Fibroblast of skin of left quadriceps (primary cell): ENCODE data around the gene NRN1L.
"Not testable (repeated sequence)": the region's sequence is repeated elsewhere in the genome, so short reads cannot be mapped to it uniquely, and the experiment has no call there.

ENCODE experiments used
- DNase-seq, 2 experiments: peaks; one replicate each; pipeline ENCODE4 v3.0.0-alpha.2; 2013; ENCODE audit warnings: low read depth in 2 of 2

The NRN1L gene

DNA sequence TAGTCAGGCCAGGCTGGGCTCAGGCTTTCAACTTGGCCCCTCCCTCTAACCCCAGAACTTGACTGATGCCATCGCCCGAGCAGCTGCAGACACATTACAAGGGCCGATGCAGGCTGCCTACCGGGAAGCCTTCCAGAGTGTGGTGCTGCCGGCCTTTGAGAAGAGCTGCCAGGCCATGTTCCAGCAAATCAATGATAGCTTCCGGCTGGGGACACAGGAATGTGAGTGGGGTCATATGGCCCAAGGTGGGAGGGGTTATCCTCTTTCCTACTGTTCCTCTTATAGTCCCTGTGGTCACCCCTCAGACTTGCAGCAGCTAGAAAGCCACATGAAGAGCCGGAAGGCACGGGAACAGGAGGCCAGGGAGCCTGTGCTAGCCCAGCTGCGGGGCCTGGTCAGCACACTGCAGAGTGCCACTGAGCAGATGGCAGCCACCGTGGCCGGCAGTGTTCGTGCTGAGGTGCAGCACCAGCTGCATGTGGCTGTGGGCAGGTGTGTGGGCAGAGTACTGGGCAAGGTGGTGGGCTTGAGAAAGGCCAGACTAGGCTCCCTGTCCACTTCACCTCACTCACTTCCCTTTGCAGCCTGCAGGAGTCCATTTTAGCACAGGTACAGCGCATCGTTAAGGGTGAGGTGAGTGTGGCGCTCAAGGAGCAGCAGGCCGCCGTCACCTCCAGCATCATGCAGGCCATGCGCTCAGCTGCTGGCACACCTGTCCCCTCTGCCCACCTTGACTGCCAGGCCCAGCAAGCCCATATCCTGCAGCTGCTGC is 2.1 kb upstream of the NRN1L start:
- DNase-seq: no peak

DNA sequence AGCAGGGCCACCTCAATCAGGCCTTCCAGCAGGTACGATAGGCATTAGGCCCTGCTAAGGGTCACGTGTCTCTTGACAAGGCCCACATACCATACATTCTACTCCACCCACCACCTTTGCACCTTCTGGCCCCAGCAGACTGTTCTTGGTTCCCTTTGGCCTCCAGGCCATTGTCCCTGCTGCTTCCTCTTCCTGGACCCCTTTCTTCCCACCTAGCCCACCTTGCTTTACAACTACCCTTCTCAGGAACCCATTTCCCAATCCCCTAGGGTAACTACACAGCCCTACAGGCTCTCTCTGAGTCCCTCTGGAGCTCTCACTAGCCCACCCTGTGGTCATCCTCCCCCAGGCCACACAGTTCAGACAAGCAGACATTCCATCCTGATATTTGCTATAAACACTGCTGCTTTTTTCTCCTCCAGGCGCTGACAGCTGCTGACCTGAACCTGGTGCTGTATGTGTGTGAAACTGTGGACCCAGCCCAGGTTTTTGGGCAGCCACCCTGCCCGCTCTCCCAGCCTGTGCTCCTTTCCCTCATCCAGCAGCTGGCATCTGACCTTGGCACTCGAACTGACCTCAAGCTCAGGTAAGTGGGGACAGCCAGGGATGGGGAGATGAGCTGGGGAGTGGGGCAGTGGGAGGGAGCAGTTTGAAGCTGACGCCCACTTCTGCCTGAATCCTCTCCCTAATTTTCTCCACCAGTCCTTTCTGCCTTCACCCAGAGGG is 1.4 kb upstream of the NRN1L start:
- no peak for DNase-seq

DNA sequence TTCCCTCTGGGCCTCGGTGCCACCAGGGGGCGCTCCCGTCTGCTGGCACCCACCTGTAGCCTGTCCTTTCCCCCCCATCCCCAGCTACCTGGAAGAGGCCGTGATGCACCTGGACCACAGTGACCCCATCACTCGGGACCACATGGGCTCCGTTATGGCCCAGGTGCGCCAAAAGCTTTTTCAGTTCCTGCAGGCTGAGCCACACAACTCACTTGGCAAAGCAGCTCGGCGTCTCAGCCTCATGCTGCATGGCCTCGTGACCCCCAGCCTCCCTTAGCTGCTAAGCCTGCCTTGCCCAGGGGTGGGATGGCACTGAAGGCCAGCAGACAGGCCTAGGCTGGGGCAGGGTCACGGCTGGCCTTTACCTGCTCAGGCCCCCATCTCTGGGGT is 818 bp upstream of the NRN1L start:
- DNase-seq: no peak

DNA sequence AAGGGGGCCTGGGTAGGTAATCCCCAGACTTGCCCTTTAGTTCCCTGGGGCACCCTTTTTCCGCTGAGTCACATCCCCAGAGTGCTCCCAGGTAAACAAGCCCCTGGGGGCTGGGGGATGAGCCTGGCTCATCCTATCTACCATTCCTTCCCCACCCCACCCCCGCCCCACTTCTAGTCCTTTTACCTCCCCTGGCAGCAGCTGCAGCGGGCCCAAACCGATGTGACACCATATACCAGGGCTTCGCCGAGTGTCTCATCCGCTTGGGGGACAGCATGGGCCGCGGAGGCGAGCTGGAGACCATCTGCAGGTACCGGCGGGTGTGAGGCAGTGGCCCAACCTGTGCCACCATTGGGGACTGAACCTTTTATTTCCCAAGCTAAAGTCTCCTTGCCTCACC is 860 bp downstream of the NRN1L start:
- no peak for DNase-seq

DNA sequence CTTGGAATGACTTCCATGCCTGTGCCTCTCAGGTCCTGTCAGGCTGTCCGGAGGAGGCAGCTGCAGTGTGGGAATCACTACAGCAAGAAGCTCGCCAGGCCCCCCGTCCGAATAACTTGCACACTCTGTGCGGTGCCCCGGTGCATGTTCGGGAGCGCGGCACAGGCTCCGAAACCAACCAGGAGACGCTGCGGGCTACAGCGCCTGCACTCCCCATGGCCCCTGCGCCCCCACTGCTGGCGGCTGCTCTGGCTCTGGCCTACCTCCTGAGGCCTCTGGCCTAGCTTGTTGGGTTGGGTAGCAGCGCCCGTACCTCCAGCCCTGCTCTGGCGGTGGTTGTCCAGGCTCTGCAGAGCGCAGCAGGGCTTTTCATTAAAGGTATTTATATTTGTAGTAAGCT is 1.3 kb downstream of the NRN1L start:
- no peak for DNase-seq

DNA sequence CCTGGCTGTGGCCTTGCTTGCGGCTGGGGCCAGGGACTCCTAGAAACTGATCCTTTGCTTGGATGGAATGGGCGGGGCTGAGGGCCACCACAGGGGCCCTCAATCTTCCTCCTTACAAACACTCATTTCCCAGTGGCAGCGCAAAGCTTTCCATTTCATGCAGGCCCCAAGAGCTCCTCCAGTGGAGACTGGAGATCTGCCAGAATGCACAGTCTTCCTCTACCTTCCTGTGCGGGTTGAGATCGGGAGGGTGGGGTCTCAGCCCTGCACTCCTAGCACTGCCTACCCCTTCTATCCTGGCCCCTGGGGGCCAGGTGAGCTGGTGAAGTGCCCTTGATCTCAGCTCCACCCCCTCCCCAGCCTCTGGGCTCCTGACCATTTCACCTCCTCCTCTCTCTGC is 1.7 kb downstream of the NRN1L start:
- DNase-seq: no peak

DNA sequence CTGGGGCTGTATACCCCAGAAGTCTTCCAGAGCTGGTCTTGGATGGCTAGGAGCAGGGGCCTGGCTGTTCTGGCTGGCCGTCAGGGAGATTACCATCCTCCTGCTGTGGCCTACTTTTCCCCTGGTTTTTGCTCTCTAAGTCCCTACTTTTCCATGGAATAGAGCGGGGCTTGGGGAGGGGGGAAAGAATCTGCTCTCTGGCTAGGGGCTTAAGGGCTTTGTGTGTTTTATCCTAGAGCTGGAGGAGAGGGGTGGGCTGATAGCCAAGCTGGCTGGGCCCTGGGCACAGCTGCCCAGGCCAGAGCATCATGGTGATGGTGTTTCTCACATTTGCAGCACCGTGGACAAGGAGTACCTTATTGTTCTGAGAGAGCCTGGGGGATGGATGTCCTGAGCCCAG is 3.6 kb downstream of the NRN1L start:
- DNase-seq: no peak

DNA sequence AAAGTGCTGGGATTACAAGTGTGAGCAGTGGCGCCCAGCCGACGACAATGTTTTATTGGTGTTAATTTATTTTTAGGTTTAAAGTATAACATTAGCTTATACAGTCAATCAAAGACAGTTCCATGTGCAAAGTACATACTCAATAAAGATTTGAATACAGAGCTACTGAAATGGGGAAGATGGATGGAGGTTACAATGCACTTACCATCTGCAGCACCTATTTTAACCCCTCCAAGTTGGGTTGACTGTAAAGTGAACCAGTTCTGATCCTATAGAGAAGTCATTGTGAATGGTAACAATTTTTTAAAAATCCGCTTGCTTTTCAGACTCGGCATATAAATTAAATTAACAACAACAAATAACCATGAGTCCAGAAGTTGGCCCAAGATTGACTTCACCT is 7.7 kb downstream of the NRN1L start:
- no peak for DNase-seq

DNA sequence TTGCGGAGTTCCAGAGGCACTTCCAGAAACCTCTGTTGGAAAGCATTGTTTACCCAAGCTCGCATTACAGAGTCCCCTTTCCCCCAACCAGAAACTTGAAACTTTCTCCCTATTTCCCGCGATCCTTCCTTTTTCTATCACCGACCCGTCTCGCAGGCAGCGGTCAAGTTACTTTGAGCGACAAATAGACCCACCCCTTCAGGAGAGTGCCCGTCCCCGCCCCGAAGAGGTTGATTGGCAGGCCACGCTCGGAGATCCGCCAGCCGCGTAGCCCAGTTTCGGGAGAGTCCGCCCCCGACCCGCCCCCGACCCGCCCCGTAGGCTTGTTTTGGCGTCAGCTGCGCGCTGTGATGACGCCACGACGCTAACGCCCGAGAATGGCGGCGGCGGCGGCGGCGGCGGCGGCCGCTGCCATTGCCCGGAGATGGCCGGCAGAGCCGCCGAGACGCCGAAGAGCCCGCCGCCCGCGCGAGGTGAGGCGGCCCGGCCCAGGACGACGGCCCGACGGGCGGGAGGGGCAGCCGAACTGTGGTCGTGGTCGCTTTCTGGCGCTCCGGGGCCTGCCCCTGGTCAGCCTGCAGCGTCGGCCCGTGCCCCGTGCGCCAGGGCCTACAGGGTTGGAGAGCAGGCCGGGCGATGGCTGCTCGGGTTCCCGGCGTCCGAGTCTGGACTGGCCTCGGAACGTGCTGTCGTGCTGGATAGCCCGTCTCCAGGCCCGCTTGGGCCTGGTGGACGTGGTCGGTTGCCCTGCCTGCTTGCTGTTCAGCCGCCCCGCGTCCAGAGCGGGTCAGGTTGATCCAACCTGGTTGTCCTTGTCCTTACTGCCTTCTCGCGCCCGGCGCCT is 8.4 kb downstream of the NRN1L start, which contains the start of gene PSKH1:
PSKH1 (plus strand) TSS at position 356 of the 844 bp plus-strand sequence. CDS start 15,496 bp downstream, outside the sequence.
- peak; percentile 87 for DNase-seq

DNA sequence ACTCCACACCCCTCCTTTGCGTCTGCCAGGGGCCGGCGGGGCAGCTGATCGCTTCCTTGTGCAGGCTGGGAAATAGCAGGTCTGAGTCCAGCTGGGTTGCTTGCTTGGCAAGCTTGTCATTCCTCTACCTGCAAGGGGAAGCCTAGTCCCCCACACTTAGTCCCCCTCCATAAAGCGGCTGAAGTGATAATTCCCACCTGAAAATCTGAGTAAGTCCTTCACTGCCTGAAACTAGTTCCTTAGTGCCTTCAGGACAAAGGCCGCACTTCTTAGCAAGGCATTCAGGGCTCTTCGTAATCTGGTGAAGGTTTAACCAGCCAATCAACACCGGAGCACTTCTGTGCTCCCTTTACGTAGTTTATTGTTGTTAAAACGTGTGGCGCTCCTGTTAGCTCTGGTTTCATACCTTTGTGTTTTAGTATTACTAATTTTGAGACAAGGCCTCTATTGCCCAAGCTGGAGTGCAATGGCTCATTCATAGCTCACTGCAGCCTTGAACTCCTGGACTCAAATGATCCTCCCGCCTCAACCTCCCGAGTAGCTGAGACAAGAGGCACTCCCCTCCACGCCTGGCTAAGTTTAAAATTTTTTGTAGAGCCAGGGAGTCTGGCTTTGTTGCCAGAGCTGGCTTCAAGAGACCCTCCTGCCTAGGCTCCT is 9.2 kb downstream of the NRN1L start:
- DNase-seq: no peak

DNA sequence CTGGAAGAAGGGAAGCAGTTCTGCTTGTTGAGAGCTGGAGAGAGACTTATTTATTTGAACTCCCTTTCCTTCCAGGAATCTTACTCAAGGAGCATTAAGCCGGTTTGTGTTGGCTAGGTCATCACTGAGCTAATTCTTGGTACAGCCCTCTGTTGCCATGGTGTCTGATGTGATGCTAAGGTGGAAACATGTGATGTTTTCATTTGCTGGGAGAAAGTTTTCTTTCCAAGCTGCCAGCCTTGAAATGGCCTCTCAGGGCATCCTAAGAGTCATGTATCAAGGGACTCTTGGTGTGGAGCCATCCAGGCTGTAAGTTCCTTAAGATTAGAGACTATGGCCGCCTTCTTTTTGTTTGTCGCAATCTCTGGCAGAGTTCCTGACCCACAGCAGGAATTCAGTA is 12.5 kb downstream of the NRN1L start:
- DNase-seq: no peak

DNA sequence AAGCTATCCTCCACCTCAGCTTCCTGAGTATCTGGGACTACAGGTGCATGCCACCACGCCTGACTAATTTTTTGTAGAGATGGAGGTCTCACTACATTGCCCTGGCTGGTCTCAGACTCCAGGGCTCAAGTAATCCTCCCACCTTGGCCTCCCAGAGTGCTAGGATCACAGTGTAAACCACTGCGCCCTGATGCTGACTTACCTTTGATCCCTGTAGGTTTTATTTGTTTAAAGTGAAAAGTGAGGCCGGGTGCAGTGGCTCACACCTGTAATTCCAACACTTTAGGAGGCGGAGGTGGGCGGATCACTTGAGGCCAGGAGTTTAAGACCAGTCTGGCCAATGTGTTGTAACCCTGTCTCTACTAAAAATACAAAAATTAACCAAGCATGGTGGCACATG is 17.0 kb downstream of the NRN1L start:
- DNase-seq: no peak

DNA sequence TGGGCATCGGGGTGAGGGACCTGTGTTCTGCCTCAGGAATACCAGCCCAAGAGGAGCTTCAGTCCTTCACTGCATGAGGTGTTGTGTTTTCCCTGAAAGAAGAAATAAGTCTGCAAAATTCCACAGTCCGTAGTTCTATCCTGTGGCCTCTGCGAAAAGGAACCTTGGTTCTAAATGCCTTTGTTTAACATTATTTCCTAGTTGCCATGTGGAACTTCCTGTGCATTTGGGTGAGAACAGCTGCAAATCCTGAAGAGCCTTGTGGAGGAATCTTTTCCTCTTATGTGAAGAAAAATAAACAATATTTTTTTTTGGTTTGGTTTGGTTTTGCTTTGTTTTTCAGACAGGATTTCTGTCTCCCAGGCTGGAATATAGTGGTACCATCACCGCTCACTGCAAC is 18.1 kb downstream of the NRN1L start:
- DNase-seq: no peak

DNA sequence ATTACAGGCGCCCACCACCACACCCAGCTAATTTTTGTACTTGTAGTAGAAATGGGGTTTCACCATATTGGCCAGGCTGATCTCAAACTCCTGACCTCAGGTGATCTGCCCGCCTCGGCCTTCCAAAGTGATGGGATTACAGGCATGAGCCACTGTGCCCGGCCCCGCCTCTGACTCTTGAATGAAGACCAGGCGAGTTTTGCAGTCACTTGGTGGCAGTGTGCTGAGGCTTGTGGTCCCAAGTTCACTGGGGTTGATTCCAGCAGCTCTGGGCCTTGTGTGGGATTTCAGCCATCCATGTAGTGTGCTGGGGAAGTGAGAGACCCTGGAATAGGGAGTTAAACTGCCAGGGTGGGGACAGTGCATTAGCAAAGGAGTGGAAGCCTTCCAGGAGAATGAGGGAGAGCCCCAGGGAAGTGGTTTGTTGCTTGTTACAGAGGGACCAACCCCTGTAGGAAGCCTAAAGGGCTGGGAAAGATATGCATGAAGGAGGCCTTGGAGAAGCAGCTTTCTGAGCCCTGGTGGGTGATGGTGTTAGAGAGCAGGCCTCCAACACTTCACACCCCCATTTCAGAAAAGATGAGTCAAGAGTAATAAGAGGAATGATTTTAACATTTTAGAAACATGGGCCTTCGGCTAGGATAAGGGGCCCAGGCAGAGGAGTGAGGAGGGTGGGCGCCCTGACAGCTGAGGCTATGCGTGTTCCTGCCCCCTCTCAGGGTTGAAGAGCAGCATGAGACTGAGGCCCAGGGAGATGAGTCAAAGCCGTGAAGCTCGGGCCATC is 22.9 kb downstream of the NRN1L start:
- DNase-seq: no peak

DNA sequence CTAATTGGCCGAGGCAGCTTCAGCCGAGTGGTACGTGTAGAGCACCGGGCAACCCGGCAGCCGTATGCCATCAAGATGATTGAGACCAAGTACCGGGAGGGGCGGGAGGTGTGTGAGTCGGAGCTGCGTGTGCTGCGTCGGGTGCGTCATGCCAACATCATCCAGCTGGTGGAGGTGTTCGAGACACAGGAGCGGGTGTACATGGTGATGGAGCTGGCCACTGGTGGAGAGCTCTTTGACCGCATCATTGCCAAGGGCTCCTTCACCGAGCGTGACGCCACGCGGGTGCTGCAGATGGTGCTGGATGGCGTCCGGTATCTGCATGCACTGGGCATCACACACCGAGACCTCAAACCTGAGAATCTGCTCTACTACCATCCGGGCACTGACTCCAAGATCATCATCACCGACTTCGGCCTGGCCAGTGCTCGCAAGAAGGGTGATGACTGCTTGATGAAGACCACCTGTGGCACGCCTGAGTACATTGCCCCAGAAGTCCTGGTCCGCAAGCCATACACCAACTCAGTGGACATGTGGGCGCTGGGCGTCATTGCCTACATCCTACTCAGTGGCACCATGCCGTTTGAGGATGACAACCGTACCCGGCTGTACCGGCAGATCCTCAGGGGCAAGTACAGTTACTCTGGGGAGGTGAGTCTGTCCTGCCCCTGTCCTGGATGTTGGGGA is 24.5 kb downstream of the NRN1L start:
- no peak for DNase-seq

DNA sequence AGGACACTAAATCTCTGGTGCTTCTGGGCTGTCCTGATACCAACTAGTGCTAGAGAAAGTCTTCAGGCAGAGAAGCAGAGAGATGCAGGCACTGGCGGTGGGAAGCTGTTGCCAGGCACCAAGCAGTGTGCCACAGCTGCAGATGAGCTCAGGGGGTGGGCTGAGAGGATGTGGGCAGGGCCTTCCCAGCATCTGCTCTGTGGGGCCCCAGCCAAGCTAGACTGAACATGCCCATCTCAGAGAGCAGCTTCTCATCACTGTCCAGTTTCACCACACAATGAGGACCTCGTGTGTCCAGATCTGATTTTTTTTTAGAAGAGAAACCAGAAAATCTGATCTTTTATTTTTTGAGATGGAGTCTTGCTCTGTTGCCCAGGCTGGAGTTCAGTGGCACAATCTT is 25.5 kb downstream of the NRN1L start:
- no peak for DNase-seq

DNA sequence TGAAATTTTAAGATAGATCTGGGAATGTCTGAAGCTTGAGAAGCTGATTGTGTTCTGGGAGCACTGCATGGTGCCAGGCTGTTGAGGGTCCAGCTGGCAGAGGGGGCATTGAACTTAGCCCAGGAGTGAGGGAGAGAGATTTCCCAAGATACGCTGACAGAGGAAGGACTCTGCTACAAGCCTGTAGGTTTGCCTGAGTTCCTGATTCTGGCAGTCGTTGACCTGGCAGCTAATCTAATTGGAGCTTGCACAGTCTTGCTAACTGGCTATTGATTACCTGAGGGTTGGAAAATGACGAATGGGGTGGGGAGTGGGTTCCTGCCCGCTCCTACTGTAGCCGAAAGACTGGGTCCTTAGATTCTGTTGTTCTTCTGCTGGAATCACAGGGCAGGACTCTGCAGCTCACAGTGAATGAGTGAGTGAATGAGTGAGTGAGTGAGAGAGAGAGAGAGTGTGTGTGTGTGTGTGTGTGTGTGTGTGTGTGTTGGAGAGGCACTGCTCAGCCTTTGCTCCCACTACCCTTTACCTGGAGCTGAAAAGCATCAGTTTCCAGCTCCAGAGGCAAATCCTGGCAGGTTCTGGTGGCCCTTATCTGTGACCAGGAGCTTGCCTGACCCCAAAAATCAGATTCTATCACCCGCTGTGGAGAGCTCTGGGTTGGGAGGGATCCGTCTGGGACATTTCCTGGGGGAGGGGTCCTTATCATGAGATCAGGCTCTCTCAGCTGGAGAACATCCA is 30.2 kb downstream of the NRN1L start:
- DNase-seq: no peak

DNA sequence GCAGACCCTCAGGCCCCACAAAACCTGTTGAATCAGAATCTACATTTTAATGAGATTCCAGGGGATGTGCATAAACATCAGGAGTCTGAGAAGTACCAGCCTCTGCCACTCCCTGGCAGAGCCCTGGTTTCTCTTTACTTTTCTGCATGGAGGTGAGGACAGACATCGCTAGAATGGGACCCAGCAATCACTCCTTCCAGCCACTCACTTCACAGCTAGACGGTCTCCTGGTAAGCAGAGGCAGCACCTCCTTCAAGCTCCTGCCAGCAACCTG is 30.7 kb downstream of the NRN1L start:
- not testable (repeated sequence) for DNase-seq

DNA sequence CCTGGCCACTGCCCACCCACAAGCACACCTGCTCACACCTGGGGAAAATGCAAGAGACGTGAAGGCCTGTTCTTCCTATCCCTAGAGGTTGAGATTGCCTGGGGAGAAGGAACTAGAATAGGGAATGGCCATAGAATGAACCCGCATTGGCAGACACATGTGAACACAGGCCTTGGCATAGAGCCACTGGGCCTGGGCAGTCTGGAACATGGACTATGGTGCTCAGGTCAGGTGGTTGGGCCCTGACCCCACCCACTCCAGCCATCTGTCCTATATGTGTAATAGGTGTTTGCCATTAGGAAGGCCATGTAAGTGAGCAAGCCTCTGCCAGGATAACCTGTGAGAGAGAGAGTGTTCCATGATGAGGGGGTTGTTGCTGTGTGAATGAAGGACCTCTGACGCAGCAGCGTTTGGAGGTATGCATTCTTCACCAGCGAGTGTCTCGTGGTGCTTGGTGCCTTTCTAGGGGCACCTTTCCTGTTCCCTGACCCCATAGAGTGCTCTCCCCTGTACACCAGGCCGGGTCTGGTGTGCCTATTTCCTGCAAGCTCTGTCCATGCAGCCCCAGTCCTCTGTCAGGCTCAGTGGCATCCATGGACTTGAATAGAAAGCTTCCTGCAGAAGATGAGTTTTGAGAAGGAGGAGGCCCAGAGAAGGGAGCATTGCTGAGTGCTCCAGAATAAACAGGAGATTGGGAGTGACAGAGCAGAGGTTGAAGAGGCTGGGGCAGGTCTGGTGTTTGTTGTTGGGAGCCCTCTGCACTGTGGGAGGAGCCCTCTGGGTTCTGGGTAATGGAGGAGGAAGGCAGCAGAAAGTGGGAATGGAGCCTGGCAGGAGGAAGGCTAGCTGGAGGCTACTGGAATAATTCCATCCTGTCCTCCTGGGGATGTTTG is 31.4 kb downstream of the NRN1L start:
- no peak for DNase-seq
